Right lobe of liver (tissue), 6 donors: ENCODE data around the gene LGALS7B. TPM values are rescaled to one million over a fixed set of nuclear protein-coding genes. Genes with fewer than 3 reads are reported as not detected.
A peak's percentile ranks its signal among the peaks of the same experiment; 100 is the strongest.
"Not testable (repeated sequence)": the region's sequence is repeated elsewhere in the genome, so short reads cannot be mapped to it uniquely, and the experiment has no call there.

Experiments used
- ATAC-seq, 4 donors: fragments of 200-7000 bp; cut with Tn5 transposase; one replicate each; pipeline ENCODE4 v1.9.1; 2020; ENCODE audit warnings: mild to moderate bottlenecking in 4 of 4, moderate library complexity in 4 of 4
- DNase-seq, 3 donors: peaks; one replicate each; pipeline ENCODE4 v3.0.0-alpha.2; 2020
- H3K27ac ChIP-seq, 3 donors: fragments of 200-600 bp; one replicate each; pipeline ENCODE4 v1.8.0; 2022
- H3K27me3 ChIP-seq, 2 donors: fragments of 200-600 bp; one replicate each; pipeline ENCODE4 v1.8.0; 2022
- H3K36me3 ChIP-seq, 4 donors: fragments of 200-600 bp; sonication (generic) in 1 of 4; one replicate each; pipeline versions ENCODE4 v1.5.1 to v1.8.0; 2017 to 2022; ENCODE audit warnings: control low read depth in 1 of 4
- H3K4me1 ChIP-seq, 4 donors: fragments of 200-600 bp; sonication (generic) in 1 of 4; one replicate each; pipeline versions ENCODE4 v1.5.1 to v1.8.0; 2017 to 2022; ENCODE audit warnings: control low read depth in 1 of 4
- H3K4me3 ChIP-seq, 3 donors: fragments of 200-600 bp; one replicate each; pipeline ENCODE4 v1.8.0; 2022
- H3K9me3 ChIP-seq, 4 donors: fragments of 200-600 bp; sonication (generic) in 1 of 4; one replicate each; pipeline versions ENCODE4 v1.5.1 to v1.8.0; 2017 to 2022; ENCODE audit warnings: control low read depth in 1 of 4
- CTCF ChIP-seq, 4 donors: fragments of 200-600 bp in 3 of 4; fragments of 450-650 bp in 1 of 4; IDR thresholded peaks; one replicate each; pipeline versions ENCODE4 v1.5.1 to v1.8.0; 2016 to 2022; ENCODE audit warnings: antibody characterized with exemption in 4 of 4, mild to moderate bottlenecking in 2 of 4
- POLR2A ChIP-seq: fragments of 450-650 bp; IDR thresholded peaks from one replicate; pipeline ENCODE4 v1.6.1; 2017; ENCODE audit warnings: antibody characterized with exemption, mild to moderate bottlenecking
- WGBS: methylation state at CpG from one replicate; pipeline ENCODE4 v1.1.6; 2018; ENCODE audit warnings: low coverage, low lambda C conversion rate; ENCODE audit not compliant: insufficient coverage; ENCODE audit errors: missing lambda C conversion rate; 5-methylcytosine and 5-hydroxymethylcytosine counted together
- intact Hi-C, 2 donors: fragments of 100-400 bp; cut with DNase I; formaldehyde crosslinking; loops; one replicate each; pipeline versions ENCODE4 v1.11.2 to v1.14.1; 2022
- total RNA-seq, 6 experiments: library from RNA; depleted of rRNA in 2 of 6; stranded (reverse); fragments of >200 nt in 2 of 6; fragmentation: NEBNext Ultra II Directional in 3 of 6; extraction: Animal tissue kit (Norgen Biotek cat#: 25700) in 3 of 6; gene quantifications; one replicate each; pipeline versions ENCODE4 v1.1.0 to v1.2.4, GENCODE V29; 2016 to 2023
- donor health status: DM: no; HTN: yes; CAD: no.
- donor health status: DM: no; HTN: no; CAD: no.
- donor health status: DM: no; HTN: no; CAD: no.
- donor health status: DM: no; HTN: yes; CAD: no.
- donor health status: DM: no; HTN: yes; CAD: no.

The LGALS7B gene
- total RNA-seq, 6 experiments from 2014 or later: not detected

DNA sequence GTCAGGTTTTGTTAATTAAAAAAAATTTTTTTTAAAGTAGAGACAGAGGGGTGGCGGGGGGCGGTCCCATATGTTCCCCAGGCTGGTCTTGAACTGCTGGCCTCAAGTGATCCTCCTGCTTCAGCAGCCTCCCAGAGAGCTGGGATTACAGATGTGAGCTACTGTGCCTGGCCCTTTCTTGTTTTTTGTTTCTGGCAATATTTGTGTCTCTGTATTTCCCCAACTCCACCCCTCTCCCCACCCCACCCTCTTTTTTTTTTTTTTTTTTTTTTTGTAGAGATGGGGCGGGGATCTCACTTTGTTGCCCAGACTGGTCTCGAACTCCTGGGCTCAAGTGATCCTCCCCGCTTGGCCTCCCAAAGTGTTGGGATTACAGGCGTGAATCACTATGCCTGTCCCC lies 44.1 kb upstream of the LGALS7B start:
- TF ChIP-seq POLR2A (no peak), CTCF (IDR thresholded peaks at IDR 0.05) (no peak)

GRCh38 chr19:38745316-38745715 lies 43.7 kb upstream of the LGALS7B start:
- Histone ChIP-seq H3K4me1 (no peaks in the 10 kb centered on the region), H3K27me3 (no peaks in the 10 kb centered on the region), H3K27ac (no peak overlapping the region), H3K36me3 (no peaks in the 10 kb centered on the region), H3K9me3 (no peaks in the 10 kb centered on the region), H3K4me3 (no peak overlapping the region)
- ATAC-seq: peak in 2 of 4 donors; percentile 18 to 21
- WGBS: 17% methylated on average over 1 of the region's 7 CpGs
- TF ChIP-seq POLR2A: no peak
- TF ChIP-seq CTCF (IDR thresholded peaks at IDR 0.05): no peak
- DNase-seq: no peak
- intact Hi-C loops: no loop called here

More for the DNA sequence above, 44.1 kb upstream of the LGALS7B start:
- ATAC-seq (no peak), DNase-seq (no peak)
- WGBS: 90% methylated on average over 5 of the region's 6 CpGs
- Histone ChIP-seq H3K4me3 (no peak overlapping the region), H3K9me3 (no peaks in the 10 kb centered on the region), H3K36me3 (no peaks in the 10 kb centered on the region), H3K4me1 (no peaks in the 10 kb centered on the region), H3K27me3 (no peaks in the 10 kb centered on the region), H3K27ac (no peak overlapping the region)
- intact Hi-C loops: no loop called here

DNA sequence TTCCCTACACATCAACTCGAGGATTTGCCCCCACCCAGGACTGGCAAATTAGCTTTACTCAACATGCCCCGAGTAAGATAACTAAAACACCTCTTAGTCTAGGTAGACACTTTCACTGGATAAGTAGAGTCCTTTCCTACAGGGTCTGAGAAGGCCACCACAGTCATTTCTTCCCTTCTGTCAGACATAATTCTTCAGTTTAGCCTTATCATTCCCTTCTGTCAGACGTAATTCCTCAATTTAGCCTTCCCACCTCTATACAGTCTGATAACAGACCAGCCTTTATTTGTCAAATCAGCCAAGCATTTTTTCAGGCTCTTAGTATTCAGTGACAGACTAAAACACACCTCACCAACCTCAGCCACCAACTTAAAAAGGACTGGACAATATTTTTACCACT lies 35.2 kb upstream of the LGALS7B start:
- H3K4me3 ChIP-seq, H3K27ac ChIP-seq, H3K4me1 ChIP-seq, H3K36me3 ChIP-seq, DNase-seq, ATAC-seq, H3K27me3 ChIP-seq, intact Hi-C loops, H3K9me3 ChIP-seq: not testable (repeated sequence)
- WGBS: 68% methylated on average over 3 of the region's 3 CpGs

GRCh38 chr19:38754196-38754595 lies 34.8 kb upstream of the LGALS7B start:
- ATAC-seq, intact Hi-C loops, DNase-seq, H3K4me3 ChIP-seq, H3K27me3 ChIP-seq, H3K9me3 ChIP-seq, H3K36me3 ChIP-seq, H3K4me1 ChIP-seq, H3K27ac ChIP-seq: not testable (repeated sequence)
- 33% methylated on average over 1 of the region's 2 CpGs for WGBS

- no peak for TF ChIP-seq CTCF (IDR thresholded peaks at IDR 0.05)
- TF ChIP-seq POLR2A: no peak
- intact Hi-C loops: no loop called here
- ATAC-seq (peak; percentile 59 to 81 (median 64)), DNase-seq (peak; percentile 42 to 92 (median 60))
- Histone ChIP-seq H3K27ac (peak overlapping the region; percentile 9 to 96 (median 89)), H3K9me3 (no peaks in the 10 kb centered on the region), H3K4me3 (peak overlapping the region in 1 of 3 donors; percentile 7), H3K36me3 (no peaks in the 10 kb centered on the region), H3K4me1 (peaks cover 0 to 20% (median 7%) of the 10 kb centered on the region in 4 donors), H3K27me3 (no peaks in the 10 kb centered on the region)
- WGBS: 26% methylated on average over 10 of the region's 10 CpGs
Observed at GRCh38 chr19:38759590-38760003, 29.4 kb upstream of the LGALS7B start.
